Endothelial cell of coronary artery (primary cell): ENCODE data around the gene DGKB. TPM values are rescaled to one million over a fixed set of nuclear protein-coding genes. Genes with fewer than 3 reads are reported as not detected.

Source experiments
- total RNA-seq: library from RNA; depleted of rRNA; stranded (reverse); fragments of >200 nt; gene quantifications from 2 replicates; pipeline ENCODE4 v1.2.3, GENCODE V29; 2014

The DGKB gene
- not detected in 2 replicates for total RNA-seq

DNA sequence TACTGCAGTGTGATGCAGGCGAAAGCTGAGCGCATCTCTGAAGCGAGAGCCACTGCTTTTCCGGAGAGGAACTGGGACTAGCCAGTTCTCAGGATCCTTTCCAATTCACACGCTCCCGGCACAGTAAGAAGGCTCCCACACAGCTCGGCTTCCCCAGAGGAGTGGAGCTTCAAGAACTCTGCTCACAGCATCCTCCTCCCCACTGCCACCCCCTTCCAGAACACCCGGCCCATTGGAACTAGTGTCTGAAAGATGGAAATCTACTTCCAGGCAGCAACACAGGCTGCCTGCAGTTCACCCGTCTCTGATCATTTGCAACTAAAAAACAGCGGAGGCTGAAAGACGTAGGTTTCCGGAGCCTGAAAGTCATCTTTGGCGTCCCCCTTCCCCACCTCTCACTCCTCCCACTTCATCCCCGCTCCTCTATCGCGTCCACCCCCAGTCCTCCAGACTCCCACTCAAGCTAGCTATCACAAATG is at the start of gene DGKB:
Gene DGKB, minus strand, starts transcription at position 163 of the 479 bp plus-strand sequence.

